T-helper 1 cell treated with Interleukin-12 subunit alpha and Interleukin-12 subunit beta and Interleukin-4 antibody, amounts not matched to agents 30 μg/mL and 1 μg/mL, for 36 hours (primary cell): ENCODE measurements around the gene TBL1Y.
"Not testable (repeated sequence)": the region's sequence is repeated elsewhere in the genome, so short reads cannot be mapped to it uniquely, and the experiment has no call there.

Experiments
- H3K27ac Mint-ChIP-seq: one replicate; pipeline ENCODE4 v1.8.0; 2021; ENCODE audit warnings: mild to moderate bottlenecking, mixed read lengths
- H3K27me3 Mint-ChIP-seq: one replicate; pipeline ENCODE4 v1.8.0; 2021; ENCODE audit warnings: low read depth, mixed read lengths
- H3K36me3 Mint-ChIP-seq: one replicate; pipeline ENCODE4 v1.8.0; 2021; ENCODE audit warnings: low read depth, mixed read lengths
- H3K4me1 Mint-ChIP-seq: one replicate; pipeline ENCODE4 v1.8.0; 2021; ENCODE audit warnings: low read depth, mixed read lengths
- H3K4me3 Mint-ChIP-seq: one replicate; pipeline ENCODE4 v1.8.0; 2021; ENCODE audit warnings: mild to moderate bottlenecking, moderate library complexity, mixed read lengths
- H3K9me3 Mint-ChIP-seq: one replicate; pipeline ENCODE4 v1.8.0; 2021; ENCODE audit warnings: mixed read lengths

The TBL1Y gene

DNA sequence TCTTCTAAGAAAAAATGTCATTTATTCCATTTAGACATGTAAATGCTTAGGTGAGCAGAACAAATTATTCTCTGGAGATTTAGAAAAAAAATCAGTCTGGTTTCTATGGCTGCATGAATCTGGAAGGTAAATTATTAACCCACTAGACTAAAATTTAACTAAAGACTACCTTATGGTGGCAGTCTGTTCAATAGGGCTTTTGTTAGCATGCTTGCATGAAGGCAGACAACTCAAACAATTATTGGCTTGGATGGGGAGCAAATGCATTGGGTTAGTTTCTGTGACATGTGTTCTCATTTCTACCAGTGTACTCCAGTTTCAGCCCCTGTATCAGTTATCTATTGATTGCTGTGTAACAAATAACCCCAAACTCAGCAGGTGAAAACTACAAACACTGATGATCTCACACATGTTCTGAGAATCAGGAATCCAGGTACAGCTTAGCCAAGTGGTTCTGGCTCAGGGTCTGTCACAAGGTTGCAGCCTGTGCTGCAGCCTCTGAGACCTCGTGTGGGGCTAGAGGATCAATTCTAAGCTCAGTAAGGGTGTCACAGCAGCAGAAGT is 87.1 kb downstream of the TBL1Y start:
- Mint-ChIP-seq H3K4me3 (no peak overlapping the region), H3K9me3 (no peaks in the 10 kb centered on the region), H3K4me1 (no peaks in the 10 kb centered on the region), H3K27ac (no peak overlapping the region), H3K27me3 (no peaks in the 10 kb centered on the region), H3K36me3 (no peaks in the 10 kb centered on the region)

DNA sequence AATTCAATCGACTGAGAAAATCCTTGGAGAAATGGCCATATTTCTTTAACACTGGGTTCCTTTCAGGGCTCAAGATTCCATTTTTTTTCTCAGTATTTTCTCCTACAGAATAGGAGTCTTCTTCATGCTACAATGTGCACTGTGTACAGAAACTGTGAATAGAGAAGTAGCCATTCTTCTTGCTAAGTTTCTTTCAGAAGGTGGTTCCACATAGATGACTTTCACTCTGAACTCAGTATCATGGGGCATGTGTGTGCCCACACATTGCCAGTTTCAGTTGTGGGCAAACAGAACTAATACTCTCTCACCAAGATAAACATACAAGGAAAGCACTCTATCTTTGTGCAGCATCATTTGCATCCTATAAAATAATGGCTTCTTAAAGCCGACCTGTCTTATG is 89.4 kb downstream of the TBL1Y start:
- Mint-ChIP-seq H3K36me3 (no peaks in the 10 kb centered on the region), H3K4me3 (no peak overlapping the region), H3K4me1 (no peaks in the 10 kb centered on the region), H3K9me3 (no peaks in the 10 kb centered on the region), H3K27ac (no peak overlapping the region), H3K27me3 (no peaks in the 10 kb centered on the region)

DNA sequence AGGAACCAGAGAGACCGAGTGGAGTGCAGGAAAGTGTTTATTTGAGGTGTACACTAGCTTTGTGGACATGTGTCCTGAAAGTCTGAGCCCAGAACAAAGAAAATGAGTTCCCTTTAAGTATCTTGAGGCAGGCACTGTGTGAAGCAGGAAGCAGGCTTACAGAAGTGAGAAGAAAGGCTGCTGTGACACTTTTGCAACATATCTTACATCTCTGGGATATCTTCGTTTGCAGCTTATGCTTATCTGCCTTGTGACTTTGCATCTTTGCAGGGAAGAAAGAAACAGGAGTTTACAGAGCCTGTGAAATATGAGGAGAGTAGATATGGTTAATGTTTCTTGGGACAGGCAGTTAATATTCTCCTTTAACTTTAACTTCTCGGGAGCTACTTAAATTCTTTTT is 92.1 kb downstream of the TBL1Y start:
- H3K36me3 Mint-ChIP-seq = no peaks in the 10 kb centered on the region
- no peaks in the 10 kb centered on the region for H3K27me3 Mint-ChIP-seq
- no peaks in the 10 kb centered on the region for H3K4me1 Mint-ChIP-seq
- no peak overlapping the region for H3K27ac Mint-ChIP-seq
- H3K9me3 Mint-ChIP-seq = no peaks in the 10 kb centered on the region
- H3K4me3 Mint-ChIP-seq = no peak overlapping the region

DNA sequence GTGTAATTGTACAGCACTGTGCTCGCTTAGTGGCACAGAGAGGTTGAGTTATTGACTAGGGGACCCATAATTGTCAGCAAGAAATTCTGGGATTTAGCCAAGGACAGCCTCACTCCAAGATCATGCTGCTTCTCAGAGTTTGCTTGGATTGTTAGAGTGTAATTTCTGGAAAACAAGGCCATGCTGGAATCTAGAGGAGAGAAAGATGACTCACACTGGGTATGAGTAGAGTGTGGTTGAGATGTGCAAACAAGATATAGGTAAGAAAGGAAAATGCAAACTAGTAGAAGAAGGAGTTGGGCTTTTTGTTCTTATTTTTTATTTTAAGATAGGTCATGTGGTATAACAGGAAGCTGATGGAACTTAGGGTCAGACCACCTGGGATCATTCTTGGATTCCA is 97.4 kb downstream of the TBL1Y start:
- no peaks in the 10 kb centered on the region for H3K36me3 Mint-ChIP-seq
- no peaks in the 10 kb centered on the region for H3K27me3 Mint-ChIP-seq
- H3K27ac Mint-ChIP-seq = no peak overlapping the region
- H3K4me3 Mint-ChIP-seq = no peak overlapping the region
- H3K9me3 Mint-ChIP-seq = no peaks in the 10 kb centered on the region
- no peaks in the 10 kb centered on the region for H3K4me1 Mint-ChIP-seq

DNA sequence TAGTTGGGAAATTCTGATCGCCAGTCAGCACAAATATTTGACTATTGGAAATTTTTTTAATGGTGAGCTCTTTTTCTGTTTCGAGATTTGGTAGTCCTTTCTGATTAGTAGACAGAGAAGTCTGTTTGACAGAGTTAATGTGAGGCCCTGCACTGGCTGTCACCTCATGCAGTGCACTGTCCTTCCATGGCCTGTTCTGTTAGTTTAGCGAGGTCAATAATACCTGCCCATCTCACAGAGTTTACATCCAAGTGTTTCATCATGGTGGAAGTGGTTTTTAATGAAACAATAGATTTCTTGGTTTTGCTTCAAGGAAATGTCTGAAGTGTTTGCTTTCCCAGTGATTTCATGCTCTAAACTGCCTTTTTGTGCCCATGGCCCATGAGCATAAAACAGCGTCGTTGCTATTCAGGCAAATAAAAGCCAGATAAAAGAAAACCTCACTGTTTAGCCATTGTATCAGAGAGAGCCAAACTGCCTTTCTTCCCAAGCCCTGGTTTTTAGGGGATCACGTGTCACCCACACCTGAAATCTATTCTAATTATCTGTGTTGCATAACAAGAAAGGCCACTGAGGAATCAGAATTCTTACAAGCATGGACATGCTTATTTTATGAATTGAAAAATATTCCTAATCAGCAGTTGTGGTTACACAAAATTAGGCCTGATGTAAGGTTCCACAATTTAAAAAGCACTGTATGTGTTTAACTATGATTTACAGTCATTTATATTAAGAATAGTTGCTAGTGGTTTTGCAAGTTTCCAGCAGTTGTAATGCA is 98.3 kb downstream of the TBL1Y start:
- no peaks in the 10 kb centered on the region for H3K9me3 Mint-ChIP-seq
- H3K36me3 Mint-ChIP-seq = no peaks in the 10 kb centered on the region
- no peaks in the 10 kb centered on the region for H3K4me1 Mint-ChIP-seq
- no peaks in the 10 kb centered on the region for H3K27me3 Mint-ChIP-seq
- H3K27ac Mint-ChIP-seq = no peak overlapping the region
- no peak overlapping the region for H3K4me3 Mint-ChIP-seq

DNA sequence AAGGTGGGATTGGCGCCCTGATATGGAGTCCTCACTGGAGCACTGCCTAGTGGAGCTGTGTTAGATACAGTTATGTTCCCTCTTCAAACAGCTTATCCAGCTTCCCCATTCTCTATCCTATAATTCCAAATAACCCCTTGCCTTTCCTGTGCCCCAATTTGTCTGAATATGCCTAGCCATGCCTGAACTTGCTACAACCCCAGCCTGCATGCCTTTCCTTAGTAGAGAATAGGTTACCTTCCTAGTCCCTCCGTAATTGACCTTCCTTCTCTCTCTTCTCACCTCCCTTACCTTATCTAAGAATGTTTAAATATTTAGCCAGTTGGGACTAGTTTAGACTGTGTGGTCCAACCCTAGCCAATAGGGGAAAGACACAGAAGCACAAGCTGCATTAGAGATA is 102.6 kb downstream of the TBL1Y start:
- Mint-ChIP-seq H3K9me3 (no peaks in the 10 kb centered on the region), H3K4me3 (no peak overlapping the region), H3K4me1 (no peaks in the 10 kb centered on the region), H3K27ac (no peak overlapping the region), H3K36me3 (no peaks in the 10 kb centered on the region), H3K27me3 (no peaks in the 10 kb centered on the region)

DNA sequence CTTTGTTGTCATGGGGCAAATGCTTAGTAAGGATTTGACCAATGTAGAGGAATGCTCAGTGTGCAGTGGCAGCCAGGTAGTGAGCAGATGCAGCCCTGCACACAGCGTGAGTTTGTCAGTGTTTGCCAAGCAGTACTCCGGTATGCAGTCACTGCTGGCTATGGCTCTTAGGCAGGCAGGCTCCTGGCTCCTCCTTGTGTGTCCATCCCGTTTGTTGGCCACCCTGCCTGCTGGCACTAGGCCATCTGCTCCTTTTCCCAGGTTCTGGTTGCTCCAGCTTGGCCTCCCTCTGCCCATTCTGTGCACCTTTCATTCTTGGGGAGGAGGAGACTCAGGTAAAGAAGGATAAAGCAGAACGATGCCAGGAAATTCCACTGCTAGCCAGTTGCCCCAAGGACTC is 106.0 kb downstream of the TBL1Y start:
- Mint-ChIP-seq H3K27me3 (no peaks in the 10 kb centered on the region), H3K27ac (no peak overlapping the region), H3K9me3 (no peaks in the 10 kb centered on the region), H3K36me3 (no peaks in the 10 kb centered on the region), H3K4me3 (no peak overlapping the region), H3K4me1 (no peaks in the 10 kb centered on the region)

DNA sequence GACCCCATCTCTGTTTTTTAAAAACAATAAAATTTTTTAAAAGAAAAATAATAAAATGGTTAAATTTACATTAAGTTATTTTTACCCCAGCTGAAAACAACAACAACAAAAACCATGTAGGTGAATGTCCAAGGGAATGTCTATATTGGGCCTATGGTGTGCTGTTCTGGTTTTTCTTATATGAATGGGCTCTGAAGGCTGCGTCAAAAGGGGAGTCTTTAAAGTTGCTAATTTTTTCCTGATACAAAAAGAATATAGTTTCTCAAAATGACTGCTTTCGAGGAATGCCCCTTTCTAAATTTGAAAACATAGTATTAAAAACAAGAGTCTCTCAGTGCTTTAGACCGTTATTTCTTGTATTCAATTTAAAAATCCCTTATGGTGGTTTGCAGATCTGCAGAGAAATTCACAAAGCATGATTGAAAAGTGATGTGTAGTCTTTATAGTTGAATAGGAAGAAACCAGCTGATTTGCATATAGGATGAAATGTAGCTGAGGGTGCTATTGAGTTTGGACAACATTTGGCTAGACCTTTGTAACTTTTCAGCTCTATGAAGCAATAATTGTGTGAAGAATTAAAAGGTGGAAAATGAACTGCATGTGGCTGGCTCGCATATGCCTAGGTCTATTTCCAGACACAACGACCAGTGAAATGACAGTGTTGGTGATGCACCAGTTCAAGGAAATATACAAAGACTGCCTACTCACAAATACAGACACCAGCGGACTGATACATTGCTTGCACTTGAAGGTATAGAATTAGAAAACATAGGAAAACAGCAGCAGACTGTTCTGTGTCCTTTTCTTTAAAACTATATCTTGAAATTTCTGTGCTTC is 107.0 kb downstream of the TBL1Y start:
- no peaks in the 10 kb centered on the region for H3K27me3 Mint-ChIP-seq
- no peak overlapping the region for H3K4me3 Mint-ChIP-seq
- no peaks in the 10 kb centered on the region for H3K4me1 Mint-ChIP-seq
- H3K9me3 Mint-ChIP-seq = no peaks in the 10 kb centered on the region
- H3K27ac Mint-ChIP-seq = no peak overlapping the region
- no peaks in the 10 kb centered on the region for H3K36me3 Mint-ChIP-seq

DNA sequence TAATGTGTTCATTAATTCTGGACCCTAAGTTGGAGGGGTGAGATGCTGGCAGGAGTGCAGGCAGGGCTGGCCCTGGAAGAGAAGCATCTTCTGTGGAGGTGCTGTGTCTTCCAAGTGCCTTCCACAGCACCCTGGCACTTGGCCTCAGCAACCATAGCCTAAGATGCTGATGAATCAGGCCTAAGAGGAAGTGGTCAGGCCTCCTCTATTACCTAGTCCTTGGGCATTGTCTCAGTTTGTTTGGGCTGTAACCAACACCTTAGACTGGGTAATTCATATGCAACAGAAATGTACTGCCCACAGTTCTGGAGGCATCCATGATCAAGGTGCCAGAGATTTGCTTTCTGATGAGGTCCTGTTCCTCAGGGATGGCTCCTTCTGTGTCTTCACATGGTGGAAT is 128.5 kb downstream of the TBL1Y start:
- H3K27me3 Mint-ChIP-seq = no peaks in the 10 kb centered on the region
- no peaks in the 10 kb centered on the region for H3K36me3 Mint-ChIP-seq
- no peaks in the 10 kb centered on the region for H3K9me3 Mint-ChIP-seq
- no peaks in the 10 kb centered on the region for H3K4me1 Mint-ChIP-seq
- H3K27ac Mint-ChIP-seq = no peak overlapping the region
- H3K4me3 Mint-ChIP-seq = no peak overlapping the region

DNA sequence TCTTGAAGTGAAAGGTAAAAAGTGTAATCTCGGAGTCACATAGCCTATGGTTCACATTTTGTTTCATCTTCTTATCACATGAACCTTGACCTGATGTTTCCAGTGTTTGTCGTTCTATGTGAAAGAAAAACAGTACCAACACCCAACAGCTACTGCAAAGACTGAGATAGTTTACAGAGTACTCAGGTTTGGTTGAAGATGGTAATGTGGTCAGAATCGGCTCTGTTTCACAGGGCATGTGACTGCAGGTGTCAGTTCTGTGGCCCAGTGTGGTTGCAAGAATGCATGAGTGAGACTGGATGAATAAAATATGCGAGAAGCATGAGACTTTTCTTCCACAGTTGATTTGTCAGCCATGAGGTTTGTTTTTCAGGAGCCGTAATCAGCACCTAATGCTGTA is 130.2 kb downstream of the TBL1Y start:
- Mint-ChIP-seq H3K4me1 (no peaks in the 10 kb centered on the region), H3K36me3 (no peaks in the 10 kb centered on the region), H3K4me3 (no peak overlapping the region), H3K27ac (no peak overlapping the region), H3K9me3 (no peaks in the 10 kb centered on the region), H3K27me3 (no peaks in the 10 kb centered on the region)

DNA sequence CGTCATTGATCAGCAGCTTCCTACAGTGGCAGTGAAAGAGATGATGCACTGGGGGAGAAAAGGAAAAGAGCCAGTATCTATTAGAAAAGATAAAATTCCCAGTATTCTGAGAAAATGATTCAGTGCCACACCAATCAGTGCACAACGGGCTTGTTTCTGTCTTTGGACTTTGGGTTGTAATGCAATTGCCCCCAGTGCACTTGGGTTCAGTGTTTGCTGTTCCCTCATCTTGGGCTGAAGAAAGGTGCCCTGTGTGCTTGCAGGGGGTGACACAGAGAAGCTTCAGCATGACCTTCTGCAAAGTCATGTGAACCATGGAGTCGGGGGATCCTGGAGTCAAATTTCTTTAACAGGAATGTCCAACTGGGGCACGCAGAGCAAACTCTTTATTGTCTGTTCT is 131.5 kb downstream of the TBL1Y start:
- Mint-ChIP-seq H3K4me3 (no peak overlapping the region), H3K4me1 (no peaks in the 10 kb centered on the region), H3K36me3 (no peaks in the 10 kb centered on the region), H3K27ac (no peak overlapping the region), H3K9me3 (no peaks in the 10 kb centered on the region), H3K27me3 (no peaks in the 10 kb centered on the region)

DNA sequence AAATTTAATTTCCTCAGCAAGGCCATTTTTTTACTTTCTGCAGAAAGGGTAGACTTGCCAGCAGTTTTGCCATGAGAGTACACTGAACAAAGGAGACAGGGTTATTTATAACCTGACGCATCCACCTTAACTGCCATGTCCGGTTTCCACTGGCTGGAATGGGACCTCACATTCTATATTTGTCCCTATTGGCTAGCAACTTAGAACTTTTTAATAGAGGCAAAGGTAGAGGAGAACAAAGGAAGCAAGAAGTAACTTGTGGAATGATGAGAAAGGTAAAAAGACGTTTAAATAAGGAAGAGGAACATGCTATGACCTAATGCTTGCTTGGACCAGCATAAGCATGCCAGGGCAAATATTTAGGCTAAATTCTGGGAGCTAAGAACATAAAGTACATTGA is 142.0 kb downstream of the TBL1Y start:
- not testable (repeated sequence) for H3K4me3 Mint-ChIP-seq, H3K9me3 Mint-ChIP-seq, H3K27me3 Mint-ChIP-seq, H3K4me1 Mint-ChIP-seq, H3K36me3 Mint-ChIP-seq, H3K27ac Mint-ChIP-seq

DNA sequence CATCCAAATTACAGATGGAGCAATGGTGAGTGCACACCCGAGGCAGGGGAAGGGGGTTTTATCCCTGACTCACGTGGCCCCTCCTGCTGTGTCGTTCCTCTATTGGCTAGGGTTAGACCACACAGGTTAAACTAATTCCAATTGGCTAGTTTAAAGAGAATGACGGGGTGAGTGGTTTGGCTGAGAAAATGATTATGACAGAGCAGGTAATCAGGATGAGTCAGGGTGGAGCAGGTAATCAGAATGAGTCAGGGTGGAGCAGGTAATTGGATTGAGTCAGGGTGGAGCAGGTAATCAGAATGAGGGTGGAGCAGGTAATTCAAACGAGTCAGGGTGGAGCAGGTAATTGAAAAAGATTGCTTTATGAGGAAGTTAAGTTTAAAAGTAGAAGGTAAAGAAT is 146.4 kb downstream of the TBL1Y start:
- Mint-ChIP-seq H3K4me3 (no peak overlapping the region), H3K36me3 (no peaks in the 10 kb centered on the region), H3K4me1 (no peaks in the 10 kb centered on the region), H3K9me3 (no peaks in the 10 kb centered on the region), H3K27ac (no peak overlapping the region), H3K27me3 (peaks cover 3% of the 10 kb centered on the region)

DNA sequence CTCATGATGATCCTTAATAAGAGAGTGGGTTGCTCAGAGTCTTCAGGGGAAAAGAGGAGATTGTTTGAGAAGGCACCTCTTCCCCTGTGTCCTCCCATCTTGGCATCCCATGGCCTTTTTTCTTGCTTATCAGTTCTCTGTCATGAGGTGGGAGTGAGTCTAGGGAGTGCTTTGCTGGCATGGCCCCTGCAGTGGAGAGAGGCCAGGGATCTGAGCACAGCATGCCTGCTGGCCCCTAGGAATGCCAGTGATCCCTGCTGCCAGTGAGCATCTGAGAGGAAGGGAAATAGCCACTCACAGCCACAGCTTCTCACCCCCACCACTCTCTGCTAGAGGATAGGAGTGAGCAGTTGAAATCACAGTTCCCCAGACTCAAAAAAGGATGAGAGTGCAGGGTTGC is 168.2 kb downstream of the TBL1Y start:
- Mint-ChIP-seq H3K27ac (no peak overlapping the region), H3K36me3 (no peaks in the 10 kb centered on the region), H3K4me3 (no peak overlapping the region), H3K27me3 (no peaks in the 10 kb centered on the region), H3K4me1 (no peaks in the 10 kb centered on the region), H3K9me3 (no peaks in the 10 kb centered on the region)

DNA sequence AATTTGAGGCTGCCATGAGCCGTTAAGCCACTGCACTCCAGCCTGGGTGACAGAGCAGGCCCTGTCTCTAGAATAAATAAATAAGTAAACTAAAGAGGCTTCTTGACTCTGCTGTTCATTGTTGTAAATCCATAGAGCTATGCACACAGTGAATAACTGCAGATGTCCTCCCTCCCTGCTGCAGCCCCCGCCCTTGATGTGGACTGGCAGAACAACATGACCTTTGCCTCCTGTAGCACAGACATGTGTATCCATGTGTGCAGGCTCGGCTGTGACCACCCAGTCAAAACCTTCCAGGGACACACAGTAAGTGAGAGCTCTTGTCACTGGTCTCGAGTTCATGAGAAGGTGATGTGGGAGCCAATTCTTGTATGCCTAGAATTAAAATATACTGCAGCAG is 170.1 kb downstream of the TBL1Y start:
- H3K4me1 Mint-ChIP-seq, H3K27ac Mint-ChIP-seq, H3K27me3 Mint-ChIP-seq, H3K9me3 Mint-ChIP-seq, H3K36me3 Mint-ChIP-seq, H3K4me3 Mint-ChIP-seq: not testable (repeated sequence)
